ENCODE data around the gene MEAF6. TPM values are rescaled to one million over a fixed set of nuclear protein-coding genes. Genes with fewer than 3 reads are reported as not detected.

The MEAF6 gene
- total and polyA plus RNA-seq, 12 donors = 27.8 to 59.9 (median 37.7) TPM

DNA sequence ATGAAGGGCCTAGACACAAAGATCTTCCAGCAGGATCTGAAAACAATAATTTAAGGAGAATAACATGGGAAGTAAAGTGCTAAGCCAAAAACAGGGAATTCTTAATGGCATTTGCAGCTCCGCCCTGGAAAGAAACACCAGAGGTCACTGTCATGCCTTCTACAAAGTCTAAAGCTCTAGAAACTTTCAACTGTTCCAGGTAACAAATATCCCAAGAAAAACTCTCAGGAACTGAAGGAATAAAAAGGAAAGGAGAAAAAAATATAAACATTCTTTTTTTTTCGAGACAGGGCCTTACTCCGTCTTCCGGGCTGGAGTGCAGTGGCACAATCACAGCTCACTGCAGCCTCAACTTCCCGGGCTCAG is 27.0 kb downstream of the MEAF6 start:
- DNase-seq (no peak), ATAC-seq (no peak)
- Histone ChIP-seq H3K36me3 (peaks cover 0 to 67% (median 20%) of the 10 kb centered on the region in 9 donors), H3K9me3 (no peaks in the 10 kb centered on the region), H3K4me3 (no peak overlapping the region), H3K27ac (peak overlapping the region in 7 of 10 donors; percentile 49 to 79 (median 72)), H3K4me1 (peaks cover 18 to 42% (median 34%) of the 10 kb centered on the region in 9 donors), H3K27me3 (no peaks in the 10 kb centered on the region)
- 84 to 92% methylated on average over 5 of the region's 5 CpGs for WGBS, 2 donors
- intact Hi-C loops (cut with DNase I) = loop anchor here in 8 of 10 donors (1.0 to 5.0 kb wide), 2 partner anchors 32 to 35 kb away; no protein-coding TSS in a partner anchor
- peak in 5 of 9 donors; percentile 2 to 29 (median 15) for TF ChIP-seq CTCF (IDR thresholded peaks at IDR 0.05)

DNA sequence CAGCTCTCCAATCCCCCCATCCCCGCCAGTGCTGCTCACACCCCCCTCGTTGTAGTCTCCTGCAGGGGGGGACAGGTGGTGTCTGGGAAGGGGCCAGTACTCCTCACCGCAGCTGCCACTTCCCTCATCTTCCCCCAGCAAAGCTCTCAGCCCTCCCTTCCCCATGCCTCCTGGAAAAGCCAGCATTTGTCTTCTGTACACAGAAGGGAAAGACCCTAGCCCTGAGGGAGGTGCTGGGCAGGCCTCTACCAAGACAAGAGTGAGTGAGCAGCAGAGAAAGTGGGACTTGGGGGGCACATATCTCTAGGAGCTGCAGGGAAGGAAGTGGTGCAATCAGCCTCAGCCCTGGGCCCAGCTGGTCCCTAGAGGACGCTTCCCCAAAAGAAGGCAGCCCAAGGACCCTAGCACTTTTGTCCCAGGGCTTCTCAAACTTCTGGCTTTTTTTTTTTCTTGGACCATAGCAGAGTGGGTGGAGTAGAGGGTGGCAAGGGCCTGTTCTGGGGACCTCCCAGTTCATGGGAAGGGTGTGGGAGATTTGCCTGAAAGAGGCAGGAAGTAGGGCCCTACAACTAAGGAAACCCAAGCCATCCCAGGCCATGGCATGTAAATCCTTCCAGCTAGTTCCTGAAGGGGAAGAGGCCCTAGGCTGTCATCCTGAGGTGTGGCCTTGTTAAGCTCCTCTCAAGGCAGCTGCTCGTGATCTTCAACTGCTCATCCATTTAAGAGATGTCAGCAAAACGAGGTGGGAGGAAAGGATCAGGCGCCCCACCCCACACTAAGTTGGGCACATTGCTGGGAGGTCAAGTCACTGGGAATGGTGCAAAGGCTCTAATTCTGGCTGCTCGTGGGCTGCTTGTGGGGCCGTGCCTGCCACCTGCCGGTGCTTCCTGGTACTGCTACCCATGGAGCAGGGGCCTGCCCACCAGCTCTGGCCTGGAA is 27.6 kb downstream of the MEAF6 start:
- H3K27ac ChIP-seq = peak overlapping the region; percentile 43 to 79 (median 70)
- no peaks in the 10 kb centered on the region for H3K27me3 ChIP-seq
- ATAC-seq = peak; percentile 59 to 84 (median 77)
- peaks cover 18 to 42% (median 34%) of the 10 kb centered on the region in 9 donors for H3K4me1 ChIP-seq
- intact Hi-C loops (cut with DNase I) = loop anchor here in 8 of 10 donors (1.0 to 5.0 kb wide), 2 partner anchors 32 to 35 kb away; no protein-coding TSS in a partner anchor
- DNase-seq = peak; percentile 74 to 84
- WGBS, 2 donors = 27 to 28% methylated on average over 10 of the region's 10 CpGs
- H3K36me3 ChIP-seq = peaks cover 0 to 67% (median 21%) of the 10 kb centered on the region in 9 donors
- peak in 8 of 9 donors; percentile 93 to 99 (median 98) for TF ChIP-seq CTCF (IDR thresholded peaks at IDR 0.05)
- no peak overlapping the region for H3K4me3 ChIP-seq
- no peaks in the 10 kb centered on the region for H3K9me3 ChIP-seq

DNA sequence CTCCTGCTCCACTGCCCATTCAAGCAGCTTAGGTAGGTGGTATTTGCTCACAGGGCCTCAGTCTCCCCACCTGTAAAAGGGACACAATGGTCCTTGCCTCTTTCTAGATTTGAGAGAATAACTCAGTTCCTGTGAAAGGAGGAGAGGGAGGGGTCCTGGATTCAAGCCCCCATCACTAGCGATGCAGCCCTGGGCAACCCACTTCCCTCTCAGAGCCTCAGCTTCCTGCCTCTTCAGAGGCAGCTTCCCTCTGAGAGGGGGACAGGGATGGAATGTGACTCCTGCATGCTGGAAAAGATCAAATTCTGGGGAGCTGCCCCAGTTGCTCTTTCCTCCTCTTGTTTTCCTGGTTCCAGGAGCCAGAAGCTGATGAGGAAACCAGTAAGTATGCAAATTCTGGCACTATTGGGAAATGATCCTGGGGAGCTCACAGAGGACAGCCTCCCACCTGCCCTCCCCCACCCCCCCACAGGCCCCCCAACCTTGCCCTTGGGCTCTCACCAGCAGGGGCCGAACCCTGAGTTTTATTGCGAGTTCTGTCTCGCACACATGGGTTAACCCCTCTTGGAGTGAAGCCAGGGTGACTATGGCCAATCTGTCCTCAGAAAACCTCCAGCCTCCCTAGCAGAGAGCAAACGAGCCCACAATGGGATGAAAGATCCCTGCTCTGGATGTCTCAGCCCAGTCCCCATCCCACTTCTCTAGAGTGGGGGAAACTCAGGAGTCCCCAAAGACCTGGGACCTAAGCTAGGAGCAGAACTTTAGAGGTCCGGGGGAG is 28.5 kb downstream of the MEAF6 start:
- no peak for TF ChIP-seq CTCF (IDR thresholded peaks at IDR 0.05)
- Histone ChIP-seq H3K27ac (peak overlapping the region; percentile 43 to 79 (median 70)), H3K4me3 (no peak overlapping the region), H3K4me1 (peaks cover 18 to 42% (median 37%) of the 10 kb centered on the region in 9 donors), H3K36me3 (peaks cover 5 to 67% (median 29%) of the 10 kb centered on the region in 9 donors), H3K9me3 (no peaks in the 10 kb centered on the region), H3K27me3 (no peaks in the 10 kb centered on the region)
- 63 to 69% methylated on average over 6 of the region's 6 CpGs for WGBS, 2 donors
- ATAC-seq (peak in 4 of 8 donors; percentile 3 to 13 (median 4)), DNase-seq (no peak)
- intact Hi-C loops (cut with DNase I) = loop anchor here in 2 of 10 donors (5.0 kb wide), 1 partner anchor 34 kb away; no protein-coding TSS in a partner anchor
